Midbrain (tissue), 1 donor: ENCODE measurements around the gene PRKAG2.
A peak's percentile ranks its signal among the peaks of the same experiment; 100 is the strongest.
"Not testable (repeated sequence)": the region's sequence is repeated elsewhere in the genome, so short reads cannot be mapped to it uniquely, and the experiment has no call there.

Experiments
- DNase-seq: peaks from one replicate; lab custom pipeline; 2025; lab: John Stamatoyannopoulos, UW

The PRKAG2 gene

GRCh38 chr7:151850491-151851124 is 26.3 kb downstream of the PRKAG2 start:
- no peak for DNase-seq

GRCh38 chr7:151849879-151850260 is 27.0 kb downstream of the PRKAG2 start:
- DNase-seq, result no peak

- DNase-seq, result no peak
These were observed 27.7 kb downstream of the PRKAG2 start for GRCh38 chr7:151849008-151849878.

- no peak for DNase-seq
These were observed 29.2 kb downstream of the PRKAG2 start for GRCh38 chr7:151847681-151848081.

GRCh38 chr7:151847136-151847535 is 29.8 kb downstream of the PRKAG2 start:
- no peak for DNase-seq

GRCh38 chr7:151845412-151846205 is 31.3 kb downstream of the PRKAG2 start:
- DNase-seq, result no peak

GRCh38 chr7:151844825-151845200 is 32.1 kb downstream of the PRKAG2 start:
- DNase-seq, result no peak

GRCh38 chr7:151844071-151844824 is 32.7 kb downstream of the PRKAG2 start:
- DNase-seq, result no peak

GRCh38 chr7:151843181-151843580 is 33.7 kb downstream of the PRKAG2 start:
- DNase-seq, result no peak

GRCh38 chr7:151841395-151842051 is 35.4 kb downstream of the PRKAG2 start:
- DNase-seq, result not testable (repeated sequence)

- DNase-seq, result no peak
These were observed 36.6 kb downstream of the PRKAG2 start for GRCh38 chr7:151840088-151840910.

- DNase-seq, result no peak
These were observed 37.4 kb downstream of the PRKAG2 start for GRCh38 chr7:151839451-151839921.

GRCh38 chr7:151838861-151839381 is 38.0 kb downstream of the PRKAG2 start:
- peak; percentile 25 for DNase-seq

- no peak for DNase-seq
These were observed 38.8 kb downstream of the PRKAG2 start for GRCh38 chr7:151838072-151838471.

GRCh38 chr7:151837285-151838042 is 39.5 kb downstream of the PRKAG2 start:
- no peak for DNase-seq

- DNase-seq, result no peak
These were observed 40.0 kb downstream of the PRKAG2 start for GRCh38 chr7:151836927-151837205.

- DNase-seq, result no peak
These were observed 40.6 kb downstream of the PRKAG2 start for GRCh38 chr7:151836191-151836926.

- DNase-seq, result no peak
These were observed 41.3 kb downstream of the PRKAG2 start for GRCh38 chr7:151835636-151836035.
